Adrenal gland (tissue), 12 donors: ENCODE data around the gene PPP2R2C. TPM values are rescaled to one million over a fixed set of nuclear protein-coding genes. Genes with fewer than 3 reads are reported as not detected.

Experiments used
- DNase-seq, 7 donors: peaks; one replicate each; pipeline ENCODE4 v3.0.0-alpha.2; 2019 to 2020
- H3K27ac ChIP-seq, 5 donors: fragments of 200-600 bp; sonication (generic) in 4 of 5; 1 replicate in 3 of 5; 2 replicates in 2 of 5; pipeline versions ENCODE4 v1.5.1 to v1.8.0; 2016 to 2020; ENCODE audit warnings: mild to moderate bottlenecking in 1 of 5
- H3K27me3 ChIP-seq: fragments of 200-600 bp; 2 replicates; pipeline ENCODE4 v1.8.0; 2021
- H3K36me3 ChIP-seq, 2 donors: fragments of 200-600 bp; replicated peaks in 1 of 2; 1 replicate in 1 of 2; 2 replicates in 1 of 2; pipeline versions ENCODE4 v1.5.1 to v1.8.0; 2018 to 2022
- H3K4me1 ChIP-seq, 2 donors: fragments of 200-600 bp; replicated peaks in 1 of 2; 1 replicate in 1 of 2; 2 replicates in 1 of 2; pipeline versions ENCODE4 v1.5.1 to v1.8.0; 2018 to 2021
- H3K4me3 ChIP-seq, 4 donors: fragments of 200-600 bp; sonication (generic) in 3 of 4; one replicate each; pipeline ENCODE4 v1.5.1; 2016 to 2018
- H3K9me3 ChIP-seq, 3 donors: fragments of 200-600 bp; sonication (generic) in 1 of 3; replicated peaks in 1 of 3; 1 replicate in 2 of 3; 2 replicates in 1 of 3; pipeline versions ENCODE4 v1.5.1 to v1.8.0; 2016 to 2021
- POLR2A ChIP-seq, 2 donors: fragments of 450-650 bp; IDR thresholded peaks; one replicate each; pipeline ENCODE4 v1.6.1; 2017; ENCODE audit warnings: antibody characterized with exemption in 2 of 2, mild to moderate bottlenecking in 2 of 2, moderate library complexity in 1 of 2
- WGBS, 4 donors: extraction: QIAGEN DNeasy Blood & Tissue Kit in 2 of 4; methylation state at CpG; one replicate each; pipeline versions ENCODE4 v1.1.5 to v1.1.7; 2013 to 2017; 5-methylcytosine and 5-hydroxymethylcytosine counted together
- intact Hi-C, 2 donors: fragments of 100-400 bp; cut with DNase I; formaldehyde crosslinking; loops; one replicate each; pipeline versions ENCODE4 v1.14.1 to v1.15.0; 2022 to 2023
- polyA plus RNA-seq, 3 donors: library from polyadenylated mRNA; stranded (reverse); fragments of 200-250 nt in 2 of 3; fragments of 350-450 nt in 1 of 3; fragmentation: Illumina TruSeq in 1 of 3; extraction: RNeasy Lipid Tissue Mini Kit (QIAGEN cat#74804) in 1 of 3; gene quantifications; one replicate each; pipeline ENCODE4 v1.2.3, GENCODE V29; 2013 to 2014
- total RNA-seq, 9 donors: library from RNA; depleted of rRNA in 4 of 9; stranded (reverse); fragments of >200 nt in 4 of 9; fragments of 120-200 nt in 1 of 9; fragmentation: NEBNext Ultra II Directional in 1 of 9; extraction: Animal tissue kit (Norgen Biotek cat#: 25700) in 1 of 9; gene quantifications; one replicate each; pipeline versions ENCODE4 v1.1.0 to v1.2.4, GENCODE V29; 2013 to 2023
- TF ChIP-seq, protein P1 (sequence below), 6 experiments: fragments of 450-650 bp in 4 of 6; fragments of 200-600 bp in 2 of 6; sonication (generic) in 1 of 6; IDR thresholded peaks; 1 replicate in 5 of 6; 2 replicates in 1 of 6; pipeline versions ENCODE4 v1.5.1 to v1.8.0; 2016 to 2021; ENCODE audit warnings: antibody characterized with exemption in 6 of 6, mild to moderate bottlenecking in 2 of 6, moderate library complexity in 1 of 6
- donor health status: healthy with polysubstance abuse.
- donor health status: Bipolar disorder and iron deficiency.
- donor health status: DM: yes; HTN: yes; CAD: no.
- donor health status: DM: no; HTN: no; CAD: no.
- donor health status: DM: no; HTN: no; CAD: no.
- donor health status: DM: yes; HTN: yes; CAD: no.

The PPP2R2C gene
- total and polyA plus RNA-seq, 12 donors = 0.17 to 7.2 (median 2.0) TPM; not detected in 3

DNA sequence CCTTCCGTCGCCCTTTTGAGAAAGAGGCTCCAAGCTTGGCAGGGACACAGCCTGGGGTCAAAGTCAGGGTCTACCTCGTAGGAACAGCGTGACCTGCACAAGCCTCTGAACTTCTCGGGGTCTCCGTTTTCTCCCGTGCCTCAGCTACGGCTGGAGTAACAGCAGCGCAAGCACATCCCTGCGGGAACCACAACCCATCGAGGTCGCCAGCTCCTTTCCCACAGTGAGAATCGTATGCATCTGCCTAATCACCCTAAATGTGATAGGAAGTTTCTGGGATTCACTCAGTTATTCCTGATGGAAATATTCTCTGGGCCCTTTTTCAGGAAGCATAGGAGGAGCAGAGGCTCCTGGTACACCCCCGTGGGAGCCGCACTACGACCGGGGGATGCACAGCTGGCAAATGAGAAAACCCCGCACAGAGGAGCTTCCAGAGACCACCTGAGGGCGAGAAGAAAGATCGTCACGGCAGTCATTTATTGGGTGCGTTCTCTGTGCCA, 24.7 kb downstream of the PPP2R2C start:
- no peak overlapping the region for H3K4me3 ChIP-seq
- H3K9me3 ChIP-seq = no peaks in the 10 kb centered on the region
- no peak for DNase-seq
- TF ChIP-seq, protein P1, sequence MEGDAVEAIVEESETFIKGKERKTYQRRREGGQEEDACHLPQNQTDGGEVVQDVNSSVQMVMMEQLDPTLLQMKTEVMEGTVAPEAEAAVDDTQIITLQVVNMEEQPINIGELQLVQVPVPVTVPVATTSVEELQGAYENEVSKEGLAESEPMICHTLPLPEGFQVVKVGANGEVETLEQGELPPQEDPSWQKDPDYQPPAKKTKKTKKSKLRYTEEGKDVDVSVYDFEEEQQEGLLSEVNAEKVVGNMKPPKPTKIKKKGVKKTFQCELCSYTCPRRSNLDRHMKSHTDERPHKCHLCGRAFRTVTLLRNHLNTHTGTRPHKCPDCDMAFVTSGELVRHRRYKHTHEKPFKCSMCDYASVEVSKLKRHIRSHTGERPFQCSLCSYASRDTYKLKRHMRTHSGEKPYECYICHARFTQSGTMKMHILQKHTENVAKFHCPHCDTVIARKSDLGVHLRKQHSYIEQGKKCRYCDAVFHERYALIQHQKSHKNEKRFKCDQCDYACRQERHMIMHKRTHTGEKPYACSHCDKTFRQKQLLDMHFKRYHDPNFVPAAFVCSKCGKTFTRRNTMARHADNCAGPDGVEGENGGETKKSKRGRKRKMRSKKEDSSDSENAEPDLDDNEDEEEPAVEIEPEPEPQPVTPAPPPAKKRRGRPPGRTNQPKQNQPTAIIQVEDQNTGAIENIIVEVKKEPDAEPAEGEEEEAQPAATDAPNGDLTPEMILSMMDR (IDR thresholded peaks at IDR 0.05) = no peak
- TF ChIP-seq POLR2A (IDR thresholded peaks at IDR 0.05) = no peak
- H3K27ac ChIP-seq = no peak overlapping the region
- H3K4me1 ChIP-seq = no peaks in the 10 kb centered on the region
- peaks cover 6% of the 10 kb centered on the region for H3K27me3 ChIP-seq
- 48 to 69% (median 64%) methylated on average over 18 to 22 of the region's 22 CpGs for WGBS, 4 donors
- intact Hi-C loops = no loop called here
- no peaks in the 10 kb centered on the region for H3K36me3 ChIP-seq

DNA sequence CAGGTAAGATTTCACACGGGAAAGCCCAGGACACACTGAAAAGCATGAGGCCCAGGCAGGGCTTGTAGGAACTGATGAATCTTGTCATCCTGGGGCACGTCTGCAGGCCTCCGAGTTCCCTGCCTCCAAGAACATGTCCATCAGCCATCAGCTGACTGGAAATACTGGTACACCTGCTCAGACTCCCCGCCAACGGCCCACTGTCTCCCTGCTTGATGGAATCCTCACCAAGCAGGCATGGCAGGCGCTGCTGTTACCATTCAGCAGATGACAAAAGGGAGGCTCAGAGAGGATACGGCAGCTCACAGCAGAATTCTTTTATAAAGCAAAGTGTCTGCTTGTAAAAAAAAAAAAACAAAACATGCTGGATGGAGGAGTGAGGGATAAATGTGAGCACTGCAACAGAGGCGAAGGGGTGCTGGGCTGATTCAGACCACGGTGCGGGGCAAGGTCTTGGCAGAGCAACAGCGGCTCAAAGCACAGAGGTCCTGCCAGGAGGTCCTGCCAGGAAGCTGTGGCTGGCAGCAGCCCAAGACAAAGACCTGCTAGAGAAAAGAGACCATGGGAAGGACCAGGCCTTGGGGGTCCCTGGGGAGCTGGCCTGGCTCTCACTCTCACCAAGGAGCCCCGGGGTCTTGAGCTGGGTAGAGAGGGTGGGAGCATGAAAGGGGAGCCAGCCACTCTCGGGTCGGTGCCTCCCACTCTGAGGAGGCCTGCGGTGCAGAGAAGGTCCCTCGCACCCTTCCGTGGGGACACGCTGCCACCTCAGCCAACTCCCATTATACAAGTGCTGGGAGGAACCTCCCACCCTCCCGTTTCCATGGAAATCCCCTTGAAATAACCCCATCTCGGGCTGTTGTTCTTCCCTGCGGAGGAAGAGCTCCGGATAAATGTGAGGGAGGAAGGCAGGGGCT, 25.6 kb downstream of the PPP2R2C start:
- Histone ChIP-seq H3K27me3 (peaks cover 6% of the 10 kb centered on the region), H3K4me1 (no peaks in the 10 kb centered on the region), H3K9me3 (no peaks in the 10 kb centered on the region), H3K36me3 (no peaks in the 10 kb centered on the region), H3K27ac (no peak overlapping the region), H3K4me3 (no peak overlapping the region)
- DNase-seq = peak in 3 of 7 donors; percentile 26 to 48 (median 28)
- TF ChIP-seq POLR2A (IDR thresholded peaks at IDR 0.05) = no peak
- TF ChIP-seq, protein P1 (IDR thresholded peaks at IDR 0.05) = no peak
- WGBS, 4 donors = 31 to 40% (median 38%) methylated on average over 13 to 22 of the region's 22 CpGs
- intact Hi-C loops = no loop called here

DNA sequence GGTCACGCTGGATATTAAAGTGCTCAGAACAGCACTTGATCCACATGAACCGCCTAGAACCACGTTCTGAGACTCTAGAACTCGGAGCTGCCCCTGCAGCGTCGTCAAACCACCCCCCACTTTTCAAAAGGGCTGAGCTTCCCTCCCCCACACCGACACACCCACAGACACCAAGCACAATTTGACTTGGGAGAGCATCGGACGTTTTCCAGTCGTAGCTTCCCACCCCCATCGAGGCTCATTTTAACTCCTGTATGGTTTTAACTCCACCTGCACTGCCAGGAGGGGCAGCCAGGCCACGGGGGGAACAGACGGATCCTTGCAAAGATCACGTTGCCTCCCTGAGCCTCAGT, 26.3 kb downstream of the PPP2R2C start:
- intact Hi-C loops = no loop called here
- H3K27me3 ChIP-seq = peaks cover 11% of the 10 kb centered on the region
- H3K9me3 ChIP-seq = no peaks in the 10 kb centered on the region
- no peaks in the 10 kb centered on the region for H3K36me3 ChIP-seq
- H3K27ac ChIP-seq = no peak overlapping the region
- DNase-seq = no peak
- H3K4me1 ChIP-seq = no peaks in the 10 kb centered on the region
- 71 to 80% (median 79%) methylated on average over 7 to 14 of the region's 14 CpGs for WGBS, 4 donors
- TF ChIP-seq POLR2A (IDR thresholded peaks at IDR 0.05) = no peak
- TF ChIP-seq, protein P1 (IDR thresholded peaks at IDR 0.05) = no peak
- no peak overlapping the region for H3K4me3 ChIP-seq

DNA sequence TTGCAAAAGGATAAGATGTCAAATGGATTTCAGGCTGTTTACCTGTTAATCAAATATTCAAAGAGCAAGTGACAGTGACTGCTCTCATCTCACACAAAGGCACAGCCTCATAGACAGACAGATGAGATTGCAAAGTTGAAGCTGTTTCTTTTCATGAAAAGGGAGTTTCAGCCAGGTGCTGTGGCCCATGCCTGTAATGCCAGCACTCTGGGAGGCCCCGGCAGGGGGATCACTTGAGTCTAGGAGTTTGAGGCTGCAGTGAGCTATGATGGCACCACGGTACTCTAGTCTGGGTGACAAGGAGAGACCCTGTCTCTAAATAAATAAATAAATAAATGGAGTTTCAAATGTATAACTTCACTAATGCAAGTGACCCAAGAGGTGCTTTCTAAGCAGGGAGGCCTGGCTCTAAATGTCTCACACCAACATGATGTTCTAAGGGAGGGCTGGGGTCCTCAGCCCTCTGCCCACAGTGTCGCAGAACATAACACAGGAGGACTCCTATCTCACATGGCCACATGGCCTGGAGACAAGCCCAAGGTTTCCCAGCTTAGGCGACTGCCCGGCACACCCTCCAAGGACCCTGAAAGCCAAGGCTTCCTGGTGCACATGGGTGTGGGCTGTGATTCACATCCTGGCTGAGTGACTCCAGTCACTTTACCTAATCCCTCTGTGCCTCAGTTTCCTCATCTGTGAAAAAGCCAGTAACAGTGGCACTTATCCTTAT, 26.8 kb downstream of the PPP2R2C start:
- no peak for TF ChIP-seq POLR2A (IDR thresholded peaks at IDR 0.05)
- TF ChIP-seq, protein P1 (IDR thresholded peaks at IDR 0.05) = no peak
- Histone ChIP-seq H3K27me3 (peaks cover 11% of the 10 kb centered on the region), H3K4me3 (no peak overlapping the region), H3K27ac (no peak overlapping the region), H3K9me3 (no peaks in the 10 kb centered on the region), H3K4me1 (no peaks in the 10 kb centered on the region), H3K36me3 (no peaks in the 10 kb centered on the region)
- intact Hi-C loops = no loop called here
- WGBS, 4 donors = 58 to 64% (median 63%) methylated on average over 3 to 5 of the region's 5 CpGs
- peak in 1 of 7 donors; percentile 7 for DNase-seq
